Hepatocyte (in vitro differentiated cells): ENCODE results near the gene TWIST1.

Experiments
- EZH2 ChIP-seq: fragments of 200-600 bp; sonication (generic); IDR thresholded peaks from 2 replicates; pipeline ENCODE4 v1.6.1; 2016; ENCODE audit warnings: antibody characterized with exemption, mild to moderate bottlenecking, borderline replicate concordance
- EZH2phosphoT487 ChIP-seq: fragments of 200-600 bp; sonication (generic); IDR thresholded peaks from one replicate; pipeline ENCODE4 v1.6.1; 2018; ENCODE audit warnings: antibody characterized with exemption, mild to moderate bottlenecking, low read depth, moderate library complexity; ENCODE audit not compliant: unreplicated experiment, severe bottlenecking
- TF ChIP-seq, protein P1 (sequence below): fragments of 200-600 bp; sonication (generic); IDR thresholded peaks from 2 replicates; pipeline ENCODE4 v1.5.1; 2016; ENCODE audit warnings: antibody characterized with exemption, mild to moderate bottlenecking; ENCODE audit not compliant: poor library complexity

GRCh38 chr7:19105546-19105945 lies 11.9 kb downstream of the TWIST1 start:
- TF ChIP-seq, protein P1, sequence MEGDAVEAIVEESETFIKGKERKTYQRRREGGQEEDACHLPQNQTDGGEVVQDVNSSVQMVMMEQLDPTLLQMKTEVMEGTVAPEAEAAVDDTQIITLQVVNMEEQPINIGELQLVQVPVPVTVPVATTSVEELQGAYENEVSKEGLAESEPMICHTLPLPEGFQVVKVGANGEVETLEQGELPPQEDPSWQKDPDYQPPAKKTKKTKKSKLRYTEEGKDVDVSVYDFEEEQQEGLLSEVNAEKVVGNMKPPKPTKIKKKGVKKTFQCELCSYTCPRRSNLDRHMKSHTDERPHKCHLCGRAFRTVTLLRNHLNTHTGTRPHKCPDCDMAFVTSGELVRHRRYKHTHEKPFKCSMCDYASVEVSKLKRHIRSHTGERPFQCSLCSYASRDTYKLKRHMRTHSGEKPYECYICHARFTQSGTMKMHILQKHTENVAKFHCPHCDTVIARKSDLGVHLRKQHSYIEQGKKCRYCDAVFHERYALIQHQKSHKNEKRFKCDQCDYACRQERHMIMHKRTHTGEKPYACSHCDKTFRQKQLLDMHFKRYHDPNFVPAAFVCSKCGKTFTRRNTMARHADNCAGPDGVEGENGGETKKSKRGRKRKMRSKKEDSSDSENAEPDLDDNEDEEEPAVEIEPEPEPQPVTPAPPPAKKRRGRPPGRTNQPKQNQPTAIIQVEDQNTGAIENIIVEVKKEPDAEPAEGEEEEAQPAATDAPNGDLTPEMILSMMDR: no peak
- TF ChIP-seq EZH2 (no peak), EZH2phosphoT487 (no peak)
